ENCODE data around the gene UGT1A1.
"Not testable (repeated sequence)": the region's sequence is repeated elsewhere in the genome, so short reads cannot be mapped to it uniquely, and the experiment has no call there.

The UGT1A1 gene

DNA sequence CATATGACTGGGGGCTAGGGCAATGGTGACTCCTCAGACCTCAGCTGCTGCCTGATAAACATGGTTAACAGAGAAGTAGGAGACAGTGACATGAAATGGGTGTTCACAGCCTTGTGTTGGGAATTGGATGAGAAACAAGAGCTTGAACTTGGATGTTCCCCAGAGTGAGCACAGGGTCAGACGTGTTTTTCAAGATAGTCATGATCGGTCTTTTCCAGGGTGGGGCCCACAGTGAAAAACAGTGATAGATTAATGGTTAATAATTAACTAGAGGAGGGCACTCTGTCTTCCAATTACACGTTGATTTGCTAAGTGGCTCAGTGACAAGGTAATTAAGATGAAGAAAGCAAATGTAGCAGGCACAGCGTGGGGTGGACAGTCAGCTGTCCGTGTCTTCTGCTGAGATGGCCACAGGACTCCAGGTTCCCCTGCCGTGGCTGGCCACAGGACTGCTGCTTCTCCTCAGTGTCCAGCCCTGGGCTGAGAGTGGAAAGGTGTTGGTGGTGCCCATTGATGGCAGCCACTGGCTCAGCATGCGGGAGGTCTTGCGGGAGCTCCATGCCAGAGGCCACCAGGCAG, 31.3 kb upstream of the UGT1A1 start, which contains the start of gene UGT1A3:
Gene UGT1A3, plus strand, starts transcription at position 320 of the 579 bp plus-strand sequence. Its CDS starts 85 bp downstream, at position 405.
- TF ChIP-seq, protein P1, sequence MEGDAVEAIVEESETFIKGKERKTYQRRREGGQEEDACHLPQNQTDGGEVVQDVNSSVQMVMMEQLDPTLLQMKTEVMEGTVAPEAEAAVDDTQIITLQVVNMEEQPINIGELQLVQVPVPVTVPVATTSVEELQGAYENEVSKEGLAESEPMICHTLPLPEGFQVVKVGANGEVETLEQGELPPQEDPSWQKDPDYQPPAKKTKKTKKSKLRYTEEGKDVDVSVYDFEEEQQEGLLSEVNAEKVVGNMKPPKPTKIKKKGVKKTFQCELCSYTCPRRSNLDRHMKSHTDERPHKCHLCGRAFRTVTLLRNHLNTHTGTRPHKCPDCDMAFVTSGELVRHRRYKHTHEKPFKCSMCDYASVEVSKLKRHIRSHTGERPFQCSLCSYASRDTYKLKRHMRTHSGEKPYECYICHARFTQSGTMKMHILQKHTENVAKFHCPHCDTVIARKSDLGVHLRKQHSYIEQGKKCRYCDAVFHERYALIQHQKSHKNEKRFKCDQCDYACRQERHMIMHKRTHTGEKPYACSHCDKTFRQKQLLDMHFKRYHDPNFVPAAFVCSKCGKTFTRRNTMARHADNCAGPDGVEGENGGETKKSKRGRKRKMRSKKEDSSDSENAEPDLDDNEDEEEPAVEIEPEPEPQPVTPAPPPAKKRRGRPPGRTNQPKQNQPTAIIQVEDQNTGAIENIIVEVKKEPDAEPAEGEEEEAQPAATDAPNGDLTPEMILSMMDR (IDR thresholded peaks at IDR 0.05; ENCODE audit: extremely low read depth, insufficient read depth, missing control alignments), result no peak
- in situ Hi-C loops (cut with MboI; ENCODE audit: low pct_unique_long_range_greater_than_20kb, low sequenced_read_pairs, unreplicated experiment), result no loop called here
- DNase-seq (ENCODE audit: low spot score), result no peak

DNA sequence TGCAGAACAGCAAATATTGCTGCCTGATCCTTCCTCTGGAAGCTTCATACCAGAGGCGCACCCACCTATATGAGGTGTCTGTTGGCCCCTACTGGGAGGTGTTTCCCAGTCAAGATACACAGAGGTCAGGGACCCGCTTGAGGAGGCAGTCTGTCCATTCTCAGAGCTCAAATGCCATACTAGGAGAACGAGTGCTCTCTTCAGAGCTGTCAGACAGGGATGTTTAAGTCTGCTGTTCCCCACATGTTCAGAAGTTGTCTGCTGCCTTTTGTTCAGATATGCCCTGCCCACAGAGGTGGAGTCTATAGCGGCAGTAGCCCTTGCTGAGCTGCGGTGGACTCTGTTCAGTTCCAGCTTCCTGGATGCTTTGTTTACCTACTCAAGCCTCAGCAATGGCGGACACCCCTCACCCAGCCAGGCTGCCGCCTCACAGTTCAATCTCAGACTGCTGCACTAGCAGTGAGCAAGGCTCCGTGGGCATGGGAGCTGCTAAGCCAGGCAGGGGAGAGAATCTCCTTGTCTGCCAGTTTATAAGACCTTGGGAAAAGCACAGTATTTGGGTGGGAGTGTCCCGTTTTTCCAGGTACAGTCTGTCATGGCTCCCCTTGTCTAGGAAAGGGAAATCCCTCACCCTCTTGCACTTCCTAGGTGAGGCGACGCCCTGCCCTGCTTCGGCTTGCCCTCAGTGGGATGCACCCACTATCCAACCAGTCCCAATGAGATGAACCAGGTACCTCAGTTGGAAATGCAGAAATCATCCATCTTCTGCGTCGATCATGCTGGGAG, 23.0 kb upstream of the UGT1A1 start:
- DNase-seq (ENCODE audit: low spot score); in situ Hi-C loops (cut with MboI; ENCODE audit: low pct_unique_long_range_greater_than_20kb, low sequenced_read_pairs, unreplicated experiment): not testable (repeated sequence)

DNA sequence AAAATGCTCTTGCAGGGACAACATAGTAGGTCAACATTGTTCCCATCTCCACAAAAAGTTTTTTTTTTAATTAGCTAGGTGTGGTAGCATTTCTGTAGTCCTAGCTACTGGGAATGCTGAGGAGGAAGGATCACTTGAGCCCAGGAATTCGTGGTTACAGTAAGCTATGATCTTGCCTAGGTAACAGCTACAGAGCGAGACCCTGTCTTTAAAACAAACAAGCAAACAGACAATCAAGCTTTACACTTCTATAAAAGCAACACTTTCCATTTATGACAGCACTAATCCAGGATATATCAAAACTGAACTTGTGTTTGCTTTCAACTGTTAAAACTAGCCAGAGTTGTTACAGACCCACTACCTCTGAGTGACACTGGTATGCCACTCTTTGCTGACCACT, 19.2 kb upstream of the UGT1A1 start:
- TF ChIP-seq, protein P1 (IDR thresholded peaks at IDR 0.05; ENCODE audit: extremely low read depth, insufficient read depth, missing control alignments), result no peak
- no peak for DNase-seq (ENCODE audit: low spot score)
- in situ Hi-C loops (cut with MboI; ENCODE audit: low pct_unique_long_range_greater_than_20kb, low sequenced_read_pairs, unreplicated experiment), result no loop called here

DNA sequence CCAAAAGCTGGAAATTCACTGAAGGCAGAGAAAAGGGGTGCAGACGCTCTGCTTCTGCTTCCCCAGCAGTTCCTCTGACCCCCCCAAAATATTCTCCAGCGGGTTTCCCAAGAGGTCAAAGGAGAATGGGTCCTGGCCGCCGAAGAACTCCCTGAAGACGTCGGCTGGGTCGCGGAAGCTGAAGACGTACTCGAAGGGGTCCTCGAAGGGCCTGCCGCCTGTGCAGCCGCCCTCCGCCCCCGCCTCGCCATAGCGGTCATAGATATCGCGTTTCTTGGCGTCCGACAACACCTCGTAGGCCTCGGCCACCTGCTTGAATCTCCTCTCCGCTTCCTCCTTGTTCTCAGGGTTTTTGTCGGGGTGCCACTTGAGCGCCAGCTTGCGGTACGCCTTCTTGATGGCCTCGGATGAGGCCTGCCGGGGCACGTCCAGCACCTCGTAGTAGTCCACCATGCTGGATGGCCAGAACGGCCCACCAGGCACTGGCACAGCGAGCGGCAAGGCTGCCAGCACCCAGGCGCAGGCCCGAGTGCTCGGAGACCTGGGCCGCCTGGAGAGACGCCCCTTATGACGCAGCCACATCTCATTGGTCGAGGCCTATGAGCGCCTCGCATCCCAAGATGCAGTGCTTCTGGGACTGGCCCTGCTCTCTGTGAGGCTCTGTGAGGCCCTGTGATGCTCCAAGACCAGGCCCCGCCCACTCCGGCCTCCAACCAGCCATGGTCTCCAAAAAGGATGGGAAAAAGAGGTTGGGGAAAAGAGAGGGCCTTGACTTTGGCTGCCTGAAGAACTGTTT, 16.4 kb upstream of the UGT1A1 start:
- in situ Hi-C loops (cut with MboI; ENCODE audit: low pct_unique_long_range_greater_than_20kb, low sequenced_read_pairs, unreplicated experiment), result no loop called here
- TF ChIP-seq, protein P1 (IDR thresholded peaks at IDR 0.05; ENCODE audit: extremely low read depth, insufficient read depth, missing control alignments), result no peak
- no peak for DNase-seq (ENCODE audit: low spot score)

DNA sequence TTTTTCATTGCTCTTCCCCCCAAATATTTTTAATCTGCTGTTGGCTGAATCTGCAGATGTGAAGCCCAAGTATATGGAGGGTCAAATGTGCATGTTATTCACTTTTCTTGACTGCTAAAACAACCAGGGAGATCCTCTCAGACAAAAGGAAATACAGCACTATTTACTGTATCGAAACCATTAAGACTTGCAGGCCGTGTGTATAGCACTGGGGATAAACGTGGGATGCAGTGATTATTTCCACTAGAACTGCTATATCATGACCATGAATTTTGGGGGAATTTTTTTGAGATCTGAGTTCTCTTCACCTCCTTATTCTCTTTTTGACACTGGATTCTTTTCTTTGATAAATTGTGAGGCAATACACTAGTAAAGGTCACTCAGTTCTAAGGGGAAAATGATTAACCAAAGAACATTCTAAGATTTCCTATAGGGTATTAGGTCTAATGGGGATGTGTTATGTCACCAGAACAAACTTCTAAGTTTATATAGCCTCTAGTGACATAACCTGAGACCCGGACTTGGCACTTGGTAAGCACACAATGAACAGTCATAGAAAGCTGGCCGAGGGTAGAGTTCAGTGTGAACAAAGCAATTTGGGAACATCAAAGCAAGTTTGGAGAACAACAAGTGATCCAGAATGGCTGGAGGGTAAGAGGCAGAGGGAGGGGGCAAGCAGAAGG, 14.9 kb upstream of the UGT1A1 start:
- in situ Hi-C loops (cut with MboI; ENCODE audit: low pct_unique_long_range_greater_than_20kb, low sequenced_read_pairs, unreplicated experiment), result no loop called here
- TF ChIP-seq, protein P1 (IDR thresholded peaks at IDR 0.05; ENCODE audit: extremely low read depth, insufficient read depth, missing control alignments), result no peak
- DNase-seq (ENCODE audit: low spot score), result no peak

DNA sequence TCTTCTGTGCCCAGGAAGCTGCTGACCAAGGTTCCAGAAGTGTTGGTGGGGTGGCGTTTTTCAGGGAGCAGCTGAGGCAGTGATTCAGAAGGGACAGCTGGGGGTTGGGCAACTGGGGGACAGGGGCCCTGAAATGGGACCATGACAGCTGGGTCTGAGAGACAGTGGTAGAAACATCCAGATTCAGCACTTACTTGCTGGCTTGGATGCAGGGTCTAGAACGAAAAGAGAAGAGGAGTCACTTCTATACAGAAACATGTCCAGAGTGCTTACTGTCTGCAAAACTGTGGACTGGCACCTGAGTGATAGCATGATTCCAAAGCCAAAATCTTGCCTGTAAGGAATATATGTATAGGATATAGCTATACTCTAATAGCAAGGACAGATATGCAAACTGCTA, 14.2 kb upstream of the UGT1A1 start:
- in situ Hi-C loops (cut with MboI; ENCODE audit: low pct_unique_long_range_greater_than_20kb, low sequenced_read_pairs, unreplicated experiment); DNase-seq (ENCODE audit: low spot score): not testable (repeated sequence)

DNA sequence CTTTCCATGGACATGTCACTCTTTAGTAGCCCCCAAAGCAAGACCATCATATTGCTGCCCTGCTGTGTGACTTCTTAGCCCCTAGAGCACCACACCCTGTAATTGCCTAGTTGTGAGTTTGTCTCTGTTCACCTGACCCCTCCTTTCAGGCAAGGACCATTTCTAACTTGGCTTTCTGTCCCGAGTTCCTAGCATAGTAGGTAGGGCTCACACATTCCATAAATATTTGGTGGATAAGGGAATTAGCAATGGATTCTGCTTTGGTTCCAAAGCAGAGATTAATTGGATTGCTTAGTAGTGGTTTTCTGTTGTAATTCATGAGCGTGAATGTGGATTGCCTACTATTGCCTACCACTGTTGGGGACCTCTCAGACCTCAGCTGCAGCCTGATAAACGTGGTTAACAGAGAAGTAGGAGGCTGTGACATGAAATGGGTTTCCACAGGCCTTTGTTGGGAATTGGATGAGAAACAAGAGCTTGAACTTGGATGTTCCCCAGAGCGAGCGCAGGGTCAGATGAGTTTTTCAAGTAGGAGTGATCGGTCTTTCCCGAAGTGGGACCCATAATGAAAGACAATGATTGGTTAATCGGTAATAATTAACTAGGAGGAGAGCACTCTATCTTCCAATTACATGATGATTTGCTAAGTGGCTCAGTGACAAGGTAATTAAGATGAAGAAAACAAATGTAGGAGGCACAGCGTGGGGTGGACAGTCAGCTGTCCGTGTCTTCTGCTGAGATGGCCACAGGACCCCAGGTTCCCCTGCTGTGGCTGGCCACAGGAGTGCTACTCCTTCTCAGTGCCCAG, 13.4 kb upstream of the UGT1A1 start:
- no peak for DNase-seq (ENCODE audit: low spot score)
- in situ Hi-C loops (cut with MboI; ENCODE audit: low pct_unique_long_range_greater_than_20kb, low sequenced_read_pairs, unreplicated experiment), result no loop called here
- TF ChIP-seq, protein P1 (IDR thresholded peaks at IDR 0.05; ENCODE audit: extremely low read depth, insufficient read depth, missing control alignments), result no peak

Measured in GM13977 (cell line).